Peyer's patch (tissue), 4 donors: ENCODE measurements around the gene GLIS2.

Experiments
- CTCF ChIP-seq, 6 experiments: fragments of 450-650 bp in 4 of 6; fragments of 200-600 bp in 2 of 6; sonication (generic) in 1 of 6; IDR thresholded peaks; one replicate each; pipeline ENCODE4 v1.5.1; 2017 to 2019; ENCODE audit warnings: antibody characterized with exemption in 6 of 6, mild to moderate bottlenecking in 3 of 6, moderate library complexity in 1 of 6
- POLR2A ChIP-seq, 2 donors: fragments of 450-650 bp; IDR thresholded peaks; one replicate each; pipeline ENCODE4 v1.5.1; 2017; ENCODE audit warnings: antibody characterized with exemption in 2 of 2, mild to moderate bottlenecking in 2 of 2, moderate library complexity in 2 of 2

GRCh38 chr16:4373909-4374742 is 58.3 kb downstream of the GLIS2 start:
- TF ChIP-seq CTCF (IDR thresholded peaks at IDR 0.05) = no peak
- TF ChIP-seq POLR2A (IDR thresholded peaks at IDR 0.05) = no peak
